Upper lobe of left lung (tissue), 4 donors: ENCODE measurements around the gene SPAM1.

Experiments used
- CTCF ChIP-seq, 6 experiments: fragments of 450-650 bp in 4 of 6; fragments of 200-600 bp in 2 of 6; sonication (generic) in 2 of 6; IDR thresholded peaks; one replicate each; pipeline ENCODE4 v1.5.1; 2016 to 2019; ENCODE audit warnings: antibody characterized with exemption in 6 of 6
- EP300 ChIP-seq, 4 donors: sonication (generic); formaldehyde crosslinking; IDR thresholded peaks; one replicate each; pipeline ENCODE4 v1.5.1; 2017; ENCODE audit warnings: antibody characterized with exemption in 4 of 4, control low read depth in 2 of 4
- POLR2A ChIP-seq, 4 donors: fragments of 450-650 bp; IDR thresholded peaks; one replicate each; pipeline ENCODE4 v1.5.1; 2016 to 2017; ENCODE audit warnings: antibody characterized with exemption in 4 of 4, mild to moderate bottlenecking in 2 of 4

GRCh38 chr7:123939784-123940183, 14.7 kb downstream of the SPAM1 start:
- TF ChIP-seq EP300 (IDR thresholded peaks at IDR 0.05) (no peak), POLR2A (IDR thresholded peaks at IDR 0.05) (no peak), CTCF (IDR thresholded peaks at IDR 0.05) (no peak)
